ENCODE results near the gene UNC13B. TPM values are rescaled to one million over a fixed set of nuclear protein-coding genes. Genes with fewer than 3 reads are reported as not detected.
A peak's percentile ranks its signal among the peaks of the same experiment; 100 is the strongest.

UNC13B gene
- total RNA-seq, 1 donor from 2014 or later: 30.5 TPM

DNA sequence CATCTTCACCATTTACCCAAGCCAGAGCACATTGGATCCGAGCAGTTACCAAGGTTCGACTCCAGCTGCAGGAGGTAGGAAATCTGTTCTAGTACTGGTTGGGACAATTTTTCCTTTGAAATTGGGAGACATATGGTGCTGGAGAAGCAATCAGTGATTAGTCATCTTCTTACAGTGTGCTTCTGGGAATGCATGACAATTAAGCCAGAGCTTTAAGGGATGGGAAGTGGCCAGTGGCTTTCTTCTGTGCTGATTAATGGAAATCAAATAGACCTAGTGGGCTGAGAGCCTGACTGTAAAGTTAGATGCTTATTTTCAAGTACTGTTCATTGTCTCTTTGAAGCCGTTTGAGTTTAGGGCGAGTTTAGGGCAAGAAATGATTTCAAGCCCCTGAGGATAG is 152.1 kb downstream of the UNC13B start:
- Mint-ChIP-seq H3K27me3 (ENCODE audit: low read depth, unreplicated experiment) (no peaks in the 10 kb centered on the region), H3K27ac (ENCODE audit: unreplicated experiment) (no peak overlapping the region), H3K36me3 (ENCODE audit: low read depth, unreplicated experiment) (peaks cover 22% of the 10 kb centered on the region), H3K9me3 (ENCODE audit: unreplicated experiment) (no peaks in the 10 kb centered on the region), H3K4me1 (ENCODE audit: low read depth, unreplicated experiment) (peaks cover 8% of the 10 kb centered on the region), H3K4me3 (ENCODE audit: unreplicated experiment) (no peak overlapping the region)
- Histone ChIP-seq H4K20me1 (ENCODE audit: insufficient read depth, low read length) (no peaks in the 10 kb centered on the region), H3K27me3 (ENCODE audit: insufficient read depth, low read length) (no peaks in the 10 kb centered on the region), H3K36me3 (ENCODE audit: insufficient read depth, low read length) (no peaks in the 10 kb centered on the region), H3K4me1 (ENCODE audit: insufficient read depth, low read length) (no peaks in the 10 kb centered on the region), H3K9ac (ENCODE audit: low read length) (no peak overlapping the region), H3K79me2 (ENCODE audit: insufficient read depth, low read length) (no peaks in the 10 kb centered on the region), H3K9me3 (ENCODE audit: insufficient read depth, low read depth, low read length) (no peaks in the 10 kb centered on the region), H3K4me2 (ENCODE audit: low read length) (no peak overlapping the region), H3K27ac (ENCODE audit: low read depth, low read length) (no peak overlapping the region), H2AFZ (ENCODE audit: low read depth, low read length) (no peak overlapping the region), H3K4me3 (ENCODE audit: insufficient read depth, low read depth, low read length) (no peak overlapping the region)
- TF ChIP-seq, protein P1, sequence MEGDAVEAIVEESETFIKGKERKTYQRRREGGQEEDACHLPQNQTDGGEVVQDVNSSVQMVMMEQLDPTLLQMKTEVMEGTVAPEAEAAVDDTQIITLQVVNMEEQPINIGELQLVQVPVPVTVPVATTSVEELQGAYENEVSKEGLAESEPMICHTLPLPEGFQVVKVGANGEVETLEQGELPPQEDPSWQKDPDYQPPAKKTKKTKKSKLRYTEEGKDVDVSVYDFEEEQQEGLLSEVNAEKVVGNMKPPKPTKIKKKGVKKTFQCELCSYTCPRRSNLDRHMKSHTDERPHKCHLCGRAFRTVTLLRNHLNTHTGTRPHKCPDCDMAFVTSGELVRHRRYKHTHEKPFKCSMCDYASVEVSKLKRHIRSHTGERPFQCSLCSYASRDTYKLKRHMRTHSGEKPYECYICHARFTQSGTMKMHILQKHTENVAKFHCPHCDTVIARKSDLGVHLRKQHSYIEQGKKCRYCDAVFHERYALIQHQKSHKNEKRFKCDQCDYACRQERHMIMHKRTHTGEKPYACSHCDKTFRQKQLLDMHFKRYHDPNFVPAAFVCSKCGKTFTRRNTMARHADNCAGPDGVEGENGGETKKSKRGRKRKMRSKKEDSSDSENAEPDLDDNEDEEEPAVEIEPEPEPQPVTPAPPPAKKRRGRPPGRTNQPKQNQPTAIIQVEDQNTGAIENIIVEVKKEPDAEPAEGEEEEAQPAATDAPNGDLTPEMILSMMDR (IDR thresholded peaks at IDR 0.05; ENCODE audit: insufficient read depth, low read depth, low read length): no peak
- TF ChIP-seq EZH2 (IDR thresholded peaks at IDR 0.05; ENCODE audit: insufficient read depth, low read length): no peak
- no peak for FAIRE-seq
- peak; percentile 87 for DNase-seq (ENCODE audit: low read depth)

DNA sequence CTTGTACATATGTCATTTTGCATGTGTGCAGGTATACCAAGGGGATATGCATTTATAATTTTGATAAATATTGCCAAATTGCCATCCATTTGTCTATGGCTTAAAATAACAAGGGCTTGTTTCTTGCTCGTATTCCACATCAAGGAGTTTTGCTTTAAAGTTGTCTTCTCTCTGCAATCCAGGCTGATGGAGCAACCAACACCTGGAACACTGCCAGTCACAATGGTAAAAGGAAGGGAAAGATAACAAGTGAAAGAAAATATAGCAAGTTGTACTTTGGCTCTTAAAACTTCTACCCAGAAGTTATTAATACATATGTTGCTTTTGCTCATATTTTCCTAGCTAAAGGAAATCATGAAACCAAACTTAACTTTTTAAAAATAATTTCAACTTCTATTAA is 156.9 kb downstream of the UNC13B start:
- H3K4me1 ChIP-seq (ENCODE audit: insufficient read depth, low read length): no peaks in the 10 kb centered on the region
- peaks cover 6% of the 10 kb centered on the region for H3K4me1 Mint-ChIP-seq (ENCODE audit: low read depth, unreplicated experiment)
- H3K36me3 ChIP-seq (ENCODE audit: insufficient read depth, low read length): no peaks in the 10 kb centered on the region
- no peak overlapping the region for H2AFZ ChIP-seq (ENCODE audit: low read depth, low read length)
- H3K9ac ChIP-seq (ENCODE audit: low read length): no peak overlapping the region
- peaks cover 8% of the 10 kb centered on the region for H3K36me3 Mint-ChIP-seq (ENCODE audit: low read depth, unreplicated experiment)
- no peak for TF ChIP-seq EZH2 (IDR thresholded peaks at IDR 0.05; ENCODE audit: insufficient read depth, low read length)
- TF ChIP-seq, protein P1 (IDR thresholded peaks at IDR 0.05; ENCODE audit: insufficient read depth, low read depth, low read length): no peak
- no peaks in the 10 kb centered on the region for H4K20me1 ChIP-seq (ENCODE audit: insufficient read depth, low read length)
- DNase-seq (ENCODE audit: low read depth) (no peak), FAIRE-seq (no peak)
- H3K9me3 Mint-ChIP-seq (ENCODE audit: unreplicated experiment): no peaks in the 10 kb centered on the region
- H3K27ac Mint-ChIP-seq (ENCODE audit: unreplicated experiment): no peak overlapping the region
- H3K9me3 ChIP-seq (ENCODE audit: insufficient read depth, low read depth, low read length): no peaks in the 10 kb centered on the region
- H3K27ac ChIP-seq (ENCODE audit: low read depth, low read length): no peak overlapping the region
- H3K79me2 ChIP-seq (ENCODE audit: insufficient read depth, low read length): no peaks in the 10 kb centered on the region
- no peak overlapping the region for H3K4me3 Mint-ChIP-seq (ENCODE audit: unreplicated experiment)
- no peak overlapping the region for H3K4me2 ChIP-seq (ENCODE audit: low read length)
- H3K27me3 Mint-ChIP-seq (ENCODE audit: low read depth, unreplicated experiment): no peaks in the 10 kb centered on the region
- H3K27me3 ChIP-seq (ENCODE audit: insufficient read depth, low read length): no peaks in the 10 kb centered on the region
- no peak overlapping the region for H3K4me3 ChIP-seq (ENCODE audit: insufficient read depth, low read depth, low read length)

DNA sequence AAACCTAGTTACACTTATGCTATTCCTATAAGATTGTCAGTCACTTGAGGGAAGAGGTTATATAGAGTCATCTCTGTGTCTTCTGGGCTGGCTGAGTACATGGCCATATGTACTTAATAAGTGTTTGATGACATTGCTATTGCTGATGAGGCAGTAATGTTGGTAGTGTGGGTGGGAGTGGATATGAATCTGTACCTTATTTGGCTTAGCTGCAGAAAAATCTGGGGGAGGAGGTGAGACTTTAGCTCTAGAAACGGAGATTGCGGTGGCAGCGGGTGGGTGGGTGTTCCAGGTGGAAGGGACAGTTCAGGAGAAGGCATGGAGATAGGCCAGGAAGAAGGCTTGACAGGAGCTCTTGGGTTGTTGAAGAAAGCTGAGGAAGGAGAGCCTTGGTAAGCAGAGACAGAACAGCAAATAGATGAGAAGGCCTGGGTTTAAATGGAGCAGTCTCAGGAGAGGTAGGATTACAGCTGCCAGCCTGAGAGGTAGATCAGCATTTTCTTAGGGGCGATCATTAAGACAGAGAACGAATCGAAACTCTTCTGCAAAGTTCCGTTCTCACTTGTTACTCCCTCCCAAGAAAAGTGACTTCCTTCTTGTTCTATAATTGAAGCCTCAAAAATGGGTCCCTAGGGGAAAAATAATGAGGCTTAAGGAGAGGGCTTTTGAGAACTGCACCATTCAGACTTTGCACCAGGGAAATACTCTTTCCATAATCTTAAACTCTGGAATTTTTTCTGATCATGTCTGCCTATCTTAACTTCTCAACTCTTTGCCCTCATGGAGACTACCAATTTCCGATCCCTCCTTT is 160.5 kb downstream of the UNC13B start:
- H4K20me1 ChIP-seq (ENCODE audit: insufficient read depth, low read length): no peaks in the 10 kb centered on the region
- no peak for DNase-seq (ENCODE audit: low read depth)
- no peak for TF ChIP-seq EZH2 (IDR thresholded peaks at IDR 0.05; ENCODE audit: insufficient read depth, low read length)
- TF ChIP-seq, protein P1 (IDR thresholded peaks at IDR 0.05; ENCODE audit: insufficient read depth, low read depth, low read length): no peak
- no peaks in the 10 kb centered on the region for H3K4me1 ChIP-seq (ENCODE audit: insufficient read depth, low read length)
- H3K4me2 ChIP-seq (ENCODE audit: low read length): no peak overlapping the region
- no peak overlapping the region for H3K27ac Mint-ChIP-seq (ENCODE audit: unreplicated experiment)
- H3K4me1 Mint-ChIP-seq (ENCODE audit: low read depth, unreplicated experiment): no peaks in the 10 kb centered on the region
- FAIRE-seq: no peak
- no peak overlapping the region for H3K27ac ChIP-seq (ENCODE audit: low read depth, low read length)
- no peak overlapping the region for H3K4me3 Mint-ChIP-seq (ENCODE audit: unreplicated experiment)
- H3K9ac ChIP-seq (ENCODE audit: low read length): no peak overlapping the region
- H3K27me3 ChIP-seq (ENCODE audit: insufficient read depth, low read length): no peaks in the 10 kb centered on the region
- H3K9me3 Mint-ChIP-seq (ENCODE audit: unreplicated experiment): no peaks in the 10 kb centered on the region
- H3K36me3 ChIP-seq (ENCODE audit: insufficient read depth, low read length): no peaks in the 10 kb centered on the region
- no peak overlapping the region for H3K4me3 ChIP-seq (ENCODE audit: insufficient read depth, low read depth, low read length)
- no peaks in the 10 kb centered on the region for H3K79me2 ChIP-seq (ENCODE audit: insufficient read depth, low read length)
- no peak overlapping the region for H2AFZ ChIP-seq (ENCODE audit: low read depth, low read length)
- H3K36me3 Mint-ChIP-seq (ENCODE audit: low read depth, unreplicated experiment): peaks cover 6% of the 10 kb centered on the region
- no peaks in the 10 kb centered on the region for H3K9me3 ChIP-seq (ENCODE audit: insufficient read depth, low read depth, low read length)
- no peaks in the 10 kb centered on the region for H3K27me3 Mint-ChIP-seq (ENCODE audit: low read depth, unreplicated experiment)

All from astrocyte (in vitro differentiated cells and primary cell).